Measurements from ENCODE around the gene GADL1. TPM values are rescaled to one million over a fixed set of nuclear protein-coding genes. Genes with fewer than 3 reads are reported as not detected.

GADL1 gene
- total and polyA plus RNA-seq, 2 experiments from 2014 or later: not detected

GRCh38 chr3:30924763-30925162 lies 30.3 kb upstream of the GADL1 start:
- peak overlapping the region; percentile 0 for H3K4me2 ChIP-seq (ENCODE audit: unreplicated experiment)
- no peaks in the 10 kb centered on the region for H3K27me3 ChIP-seq (replicated peaks; ENCODE audit: insufficient read depth)
- H3K79me2 ChIP-seq (ENCODE audit: insufficient read depth): no peaks in the 10 kb centered on the region
- peak overlapping the region; percentile 13; the same call in 1 of the 2 replicates for H2AFZ ChIP-seq
- in situ Hi-C loops (cut with MboI): loop anchor here (25.0 kb wide), 1 partner anchor 838 kb away; no protein-coding TSS in a partner anchor
- H4K20me1 ChIP-seq (ENCODE audit: insufficient read depth): no peaks in the 10 kb centered on the region
- no peaks in the 10 kb centered on the region for H3K9me3 ChIP-seq (ENCODE audit: low read depth)
- no peaks in the 10 kb centered on the region for H3K9me2 ChIP-seq (ENCODE audit: insufficient read depth)
- H3K27ac ChIP-seq: no peak overlapping the region
- no peak overlapping the region for H3K9ac ChIP-seq
- no peak overlapping the region for H3K4me3 ChIP-seq
- TF ChIP-seq EZH2phosphoT487 (IDR thresholded peaks at IDR 0.05; ENCODE audit: insufficient read depth, low read depth) (no peak), EZH2 (IDR thresholded peaks at IDR 0.05; ENCODE audit: insufficient read depth, poor library complexity, severe bottlenecking) (no peak)
- 56 to 61% methylated on average over 7 of the region's 7 CpGs for WGBS, 2 experiments (ENCODE audit: low coverage in 1 of 2, low lambda C conversion rate in 2 of 2, missing lambda C conversion rate in 2 of 2)
- peak; percentile 43 for DNase-seq
- no peaks in the 10 kb centered on the region for H3K4me1 ChIP-seq (ENCODE audit: insufficient read depth)
- no peaks in the 10 kb centered on the region for H3F3A ChIP-seq (ENCODE audit: insufficient read depth)
- no peaks in the 10 kb centered on the region for H3K36me3 ChIP-seq (ENCODE audit: low read depth)

GRCh38 chr3:30919564-30919963 lies 25.1 kb upstream of the GADL1 start:
- no peak for DNase-seq
- TF ChIP-seq EZH2phosphoT487 (IDR thresholded peaks at IDR 0.05; ENCODE audit: insufficient read depth, low read depth) (no peak), EZH2 (IDR thresholded peaks at IDR 0.05; ENCODE audit: insufficient read depth, poor library complexity, severe bottlenecking) (no peak)
- H3K79me2 ChIP-seq (ENCODE audit: insufficient read depth): no peaks in the 10 kb centered on the region
- no peak overlapping the region for H3K9ac ChIP-seq
- peaks cover 19% of the 10 kb centered on the region for H3K4me1 ChIP-seq (ENCODE audit: insufficient read depth)
- H3K9me2 ChIP-seq (ENCODE audit: insufficient read depth): no peaks in the 10 kb centered on the region
- no peaks in the 10 kb centered on the region for H3K36me3 ChIP-seq (ENCODE audit: low read depth)
- H3K4me2 ChIP-seq (ENCODE audit: unreplicated experiment): no peak overlapping the region
- H3K27me3 ChIP-seq (replicated peaks; ENCODE audit: insufficient read depth): no peaks in the 10 kb centered on the region
- no peak overlapping the region for H2AFZ ChIP-seq
- H3K9me3 ChIP-seq (ENCODE audit: low read depth): no peaks in the 10 kb centered on the region
- no peak overlapping the region for H3K27ac ChIP-seq
- in situ Hi-C loops (cut with MboI): no loop called here
- H4K20me1 ChIP-seq (ENCODE audit: insufficient read depth): no peaks in the 10 kb centered on the region
- H3F3A ChIP-seq (ENCODE audit: insufficient read depth): peaks cover 21% of the 10 kb centered on the region
- no peak overlapping the region for H3K4me3 ChIP-seq
- 67 to 74% methylated on average over 6 of the region's 6 CpGs for WGBS, 2 experiments (ENCODE audit: low coverage in 1 of 2, low lambda C conversion rate in 2 of 2, missing lambda C conversion rate in 2 of 2)

- Histone ChIP-seq H3K9me2 (ENCODE audit: insufficient read depth) (no peaks in the 10 kb centered on the region), H3K4me2 (ENCODE audit: unreplicated experiment) (no peak overlapping the region), H3K36me3 (ENCODE audit: low read depth) (no peaks in the 10 kb centered on the region), H3F3A (ENCODE audit: insufficient read depth) (peaks cover 29% of the 10 kb centered on the region), H4K20me1 (ENCODE audit: insufficient read depth) (no peaks in the 10 kb centered on the region), H3K9me3 (ENCODE audit: low read depth) (no peaks in the 10 kb centered on the region), H3K79me2 (ENCODE audit: insufficient read depth) (no peaks in the 10 kb centered on the region), H3K27me3 (replicated peaks; ENCODE audit: insufficient read depth) (no peaks in the 10 kb centered on the region), H3K4me3 (no peak overlapping the region), H3K9ac (no peak overlapping the region), H2AFZ (no peak overlapping the region), H3K27ac (no peak overlapping the region), H3K4me1 (ENCODE audit: insufficient read depth) (peaks cover 27% of the 10 kb centered on the region)
- DNase-seq: no peak
- 95 to 97% methylated on average over 1 of the region's 1 CpG for WGBS, 2 experiments (ENCODE audit: low coverage in 1 of 2, low lambda C conversion rate in 2 of 2, missing lambda C conversion rate in 2 of 2)
- in situ Hi-C loops (cut with MboI): no loop called here
- TF ChIP-seq EZH2 (IDR thresholded peaks at IDR 0.05; ENCODE audit: insufficient read depth, poor library complexity, severe bottlenecking) (no peak), EZH2phosphoT487 (IDR thresholded peaks at IDR 0.05; ENCODE audit: insufficient read depth, low read depth) (no peak)
These were observed 24.3 kb upstream of the GADL1 start for GRCh38 chr3:30918761-30919160.

- Histone ChIP-seq H4K20me1 (ENCODE audit: insufficient read depth) (no peaks in the 10 kb centered on the region), H3K27ac (no peak overlapping the region), H3K4me3 (no peak overlapping the region), H3K36me3 (ENCODE audit: low read depth) (no peaks in the 10 kb centered on the region), H3K9me3 (ENCODE audit: low read depth) (no peaks in the 10 kb centered on the region), H3K9ac (no peak overlapping the region), H3K4me1 (ENCODE audit: insufficient read depth) (peaks cover 42% of the 10 kb centered on the region), H3K27me3 (replicated peaks; ENCODE audit: insufficient read depth) (no peaks in the 10 kb centered on the region), H3F3A (ENCODE audit: insufficient read depth) (peaks cover 43% of the 10 kb centered on the region), H3K79me2 (ENCODE audit: insufficient read depth) (no peaks in the 10 kb centered on the region), H3K4me2 (ENCODE audit: unreplicated experiment) (no peak overlapping the region), H3K9me2 (ENCODE audit: insufficient read depth) (no peaks in the 10 kb centered on the region), H2AFZ (no peak overlapping the region)
- in situ Hi-C loops (cut with MboI): no loop called here
- DNase-seq: peak; percentile 58
- TF ChIP-seq EZH2phosphoT487 (IDR thresholded peaks at IDR 0.05; ENCODE audit: insufficient read depth, low read depth) (no peak), EZH2 (IDR thresholded peaks at IDR 0.05; ENCODE audit: insufficient read depth, poor library complexity, severe bottlenecking) (no peak)
These were observed 21.3 kb upstream of the GADL1 start for GRCh38 chr3:30915782-30916181.

- H3K4me3 ChIP-seq: no peak overlapping the region
- 37 to 42% methylated on average over 4 of the region's 4 CpGs for WGBS, 2 experiments (ENCODE audit: low coverage in 1 of 2, low lambda C conversion rate in 2 of 2, missing lambda C conversion rate in 2 of 2)
- H3K27ac ChIP-seq: peak overlapping the region; percentile 6
- no peaks in the 10 kb centered on the region for H4K20me1 ChIP-seq (ENCODE audit: insufficient read depth)
- no peak overlapping the region for H2AFZ ChIP-seq
- no peaks in the 10 kb centered on the region for H3K27me3 ChIP-seq (replicated peaks; ENCODE audit: insufficient read depth)
- peaks cover 43% of the 10 kb centered on the region for H3F3A ChIP-seq (ENCODE audit: insufficient read depth)
- no peaks in the 10 kb centered on the region for H3K9me2 ChIP-seq (ENCODE audit: insufficient read depth)
- in situ Hi-C loops (cut with MboI): no loop called here
- H3K36me3 ChIP-seq (ENCODE audit: low read depth): no peaks in the 10 kb centered on the region
- no peaks in the 10 kb centered on the region for H3K79me2 ChIP-seq (ENCODE audit: insufficient read depth)
- H3K9me3 ChIP-seq (ENCODE audit: low read depth): no peaks in the 10 kb centered on the region
- no peak overlapping the region for H3K9ac ChIP-seq
- TF ChIP-seq EZH2phosphoT487 (IDR thresholded peaks at IDR 0.05; ENCODE audit: insufficient read depth, low read depth): no peak
- no peak for TF ChIP-seq EZH2 (IDR thresholded peaks at IDR 0.05; ENCODE audit: insufficient read depth, poor library complexity, severe bottlenecking)
- H3K4me1 ChIP-seq (ENCODE audit: insufficient read depth): peaks cover 42% of the 10 kb centered on the region
- H3K4me2 ChIP-seq (ENCODE audit: unreplicated experiment): peak overlapping the region; percentile 24
- peak; percentile 79 for DNase-seq
These were observed 20.2 kb upstream of the GADL1 start for GRCh38 chr3:30914696-30915095.
